ENCODE results near the gene MFAP2.

GRCh38 chr1:17014671-17015567 lies 34.5 kb upstream of the MFAP2 start:
- TF ChIP-seq CTCF (IDR thresholded peaks at IDR 0.05) (no peak), POLR2A (IDR thresholded peaks at IDR 0.05) (no peak)

Data from heart left ventricle (tissue), 13 donors.